HG02642 (cell line): ENCODE results near the gene ZSWIM8.
"Not testable (repeated sequence)": the region's sequence is repeated elsewhere in the genome, so short reads cannot be mapped to it uniquely, and the experiment has no call there.

Experiments
- ATAC-seq: cut with Tn5 transposase; IDR thresholded peaks from one replicate; pipeline ENCODE4 v1.9.1; 2021; ENCODE audit warnings: mild to moderate bottlenecking; ENCODE audit not compliant: unreplicated experiment, poor library complexity

ZSWIM8 gene

GRCh38 chr10:73813333-73813732 is 27.9 kb downstream of the ZSWIM8 start:
- ATAC-seq = no peak

GRCh38 chr10:73814276-73814895 is 29.0 kb downstream of the ZSWIM8 start:
- ATAC-seq = no peak

- ATAC-seq = no peak
Measured at GRCh38 chr10:73814896-73815718, 29.7 kb downstream of the ZSWIM8 start.

GRCh38 chr10:73815719-73816030 is 30.3 kb downstream of the ZSWIM8 start:
- ATAC-seq = no peak

DNA sequence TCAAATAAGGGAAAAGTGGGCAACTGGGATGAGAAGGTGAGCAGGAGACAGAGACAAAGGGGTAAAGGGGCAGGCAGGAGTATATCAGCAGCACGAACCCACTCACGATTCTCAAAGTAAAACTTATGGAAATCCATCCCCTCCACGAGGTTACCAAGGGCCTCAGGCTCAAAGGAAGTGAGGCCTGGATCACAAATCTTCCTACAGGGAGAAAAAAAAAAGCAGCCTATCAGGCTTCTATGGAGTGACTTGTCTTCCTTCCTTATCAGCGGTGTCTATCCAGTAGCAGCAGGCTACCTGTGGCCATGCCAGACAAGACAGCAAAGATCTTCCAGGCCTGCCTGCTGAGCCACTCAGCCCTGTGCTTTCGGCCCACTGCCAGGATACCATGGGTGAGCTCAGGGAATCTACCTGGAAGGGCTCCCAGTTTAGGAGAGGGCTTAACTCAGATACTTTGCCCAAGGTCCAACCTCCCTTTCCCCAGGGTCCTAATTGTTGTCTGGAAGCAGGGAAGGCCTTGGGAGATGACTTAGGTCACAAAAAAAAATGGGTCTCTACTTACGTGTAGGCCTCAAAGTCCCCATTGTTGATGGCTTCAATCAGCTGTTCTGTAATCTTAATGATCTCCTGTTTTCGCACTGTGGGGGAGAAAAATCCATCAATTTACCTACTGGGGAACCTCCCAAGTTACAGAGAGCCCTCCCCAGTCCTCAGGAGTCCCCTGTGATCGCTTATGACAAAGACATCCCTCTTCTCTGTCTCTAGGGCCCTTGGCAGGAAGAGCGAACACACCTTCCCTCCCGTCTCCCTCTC is 31.7 kb downstream of the ZSWIM8 start:
- ATAC-seq = no peak

GRCh38 chr10:73817826-73818225 is 32.4 kb downstream of the ZSWIM8 start:
- ATAC-seq = no peak

- ATAC-seq = no peak
Measured at GRCh38 chr10:73818402-73818801, 33.0 kb downstream of the ZSWIM8 start.

DNA sequence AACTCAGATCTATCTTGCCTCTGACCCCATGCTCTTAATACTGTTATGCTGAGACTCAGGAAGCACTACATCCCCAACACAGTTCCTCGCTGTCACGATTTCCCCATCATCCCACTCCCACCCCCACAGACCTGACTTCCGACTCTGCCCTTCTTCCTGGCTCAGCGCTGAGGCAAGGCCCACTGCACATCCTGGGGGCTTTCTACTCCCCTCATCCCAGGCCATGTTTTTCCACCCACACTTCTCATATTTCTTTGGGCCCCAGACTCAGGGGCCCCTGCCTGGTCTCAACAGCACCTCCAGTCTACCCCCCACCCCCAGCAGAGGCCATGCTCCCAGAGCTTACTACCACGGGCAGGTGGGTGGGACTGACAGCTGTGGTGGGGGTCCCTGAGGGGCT is 33.7 kb downstream of the ZSWIM8 start:
- no peak for ATAC-seq

GRCh38 chr10:73819513-73820093 is 34.2 kb downstream of the ZSWIM8 start:
- ATAC-seq = no peak

GRCh38 chr10:73823391-73823790 is 38.0 kb downstream of the ZSWIM8 start:
- no peak for ATAC-seq

- no peak for ATAC-seq
Measured at GRCh38 chr10:73824146-73824725, 38.8 kb downstream of the ZSWIM8 start.

DNA sequence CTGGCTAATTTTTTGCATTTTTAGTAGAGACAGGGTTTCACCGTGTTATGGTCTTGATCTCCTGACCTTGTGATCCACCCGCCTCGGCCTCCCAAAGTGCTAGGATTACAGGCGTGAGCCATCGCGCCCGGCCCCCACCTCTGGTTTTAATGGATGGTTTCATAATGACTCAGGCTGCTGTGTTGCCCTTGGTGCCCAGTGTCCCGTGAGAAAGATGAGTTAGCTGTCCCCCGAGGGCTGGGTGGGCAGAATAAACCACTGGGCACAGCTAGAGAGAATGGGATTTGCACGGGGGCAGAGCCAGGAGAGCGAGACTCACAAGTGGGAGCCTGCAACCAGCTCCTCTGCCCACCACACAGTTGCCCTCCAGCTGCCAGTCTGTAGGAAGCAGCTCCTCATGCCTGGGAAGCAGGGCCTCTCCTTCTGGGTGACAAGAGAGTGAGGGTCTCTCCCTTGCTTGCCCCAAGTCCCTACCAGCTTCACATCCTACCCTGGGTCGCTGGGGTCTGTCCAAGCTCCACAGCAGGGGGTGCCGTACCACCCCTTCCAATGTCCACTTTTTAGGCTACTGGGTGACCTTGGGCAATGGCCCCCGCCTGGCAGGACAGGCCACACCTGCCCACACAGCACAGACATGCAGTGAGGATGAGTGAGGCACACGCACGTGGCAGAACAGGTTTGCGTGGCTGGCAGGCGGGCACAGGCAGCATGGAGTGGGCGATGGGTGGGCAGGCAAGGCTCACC is 42.1 kb downstream of the ZSWIM8 start:
- ATAC-seq = no peak

- no peak for ATAC-seq
Measured at GRCh38 chr10:73828161-73828560, 42.8 kb downstream of the ZSWIM8 start.

DNA sequence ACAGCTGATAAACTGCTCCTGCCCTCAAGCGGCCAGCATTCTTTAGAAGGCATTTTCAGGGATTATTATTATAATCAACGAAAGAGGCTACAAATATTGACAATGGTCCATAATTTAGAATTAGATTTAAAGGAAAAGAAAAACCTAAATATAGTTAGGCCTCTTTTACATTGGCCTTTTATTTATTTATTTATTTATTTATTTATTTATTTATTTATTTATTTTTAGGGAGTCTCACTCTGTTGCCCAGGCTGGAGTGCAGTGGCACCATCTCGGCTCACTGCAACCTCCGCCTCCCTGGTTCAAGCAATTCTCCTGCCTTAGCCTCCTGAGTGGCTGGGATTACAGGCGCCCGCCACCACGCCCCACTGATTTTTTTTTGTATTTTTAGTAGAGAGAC is 43.7 kb downstream of the ZSWIM8 start:
- ATAC-seq = not testable (repeated sequence)

- ATAC-seq = no peak
Measured at GRCh38 chr10:73836427-73836980, 51.1 kb downstream of the ZSWIM8 start.

DNA sequence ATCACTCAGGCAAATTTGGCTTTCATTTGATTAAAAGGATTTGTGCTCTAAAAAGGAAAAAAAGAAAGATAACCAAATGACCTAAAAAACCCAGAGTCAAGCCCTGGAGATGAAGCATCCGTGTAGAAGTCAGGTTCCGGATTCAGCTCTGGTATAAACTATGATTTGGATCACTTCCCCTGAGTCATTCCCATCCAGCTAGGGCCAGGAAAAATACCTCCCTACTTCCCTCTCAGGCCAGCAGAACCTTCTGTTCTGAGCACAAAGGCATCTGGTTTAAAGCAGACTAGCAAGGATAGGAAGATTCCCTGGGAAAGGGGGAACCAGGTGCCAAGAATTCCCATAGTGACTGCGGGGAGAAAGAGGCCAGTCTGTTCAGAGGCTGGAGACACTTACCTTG is 51.7 kb downstream of the ZSWIM8 start:
- no peak for ATAC-seq

GRCh38 chr10:73838008-73838567 is 52.7 kb downstream of the ZSWIM8 start:
- ATAC-seq = no peak

DNA sequence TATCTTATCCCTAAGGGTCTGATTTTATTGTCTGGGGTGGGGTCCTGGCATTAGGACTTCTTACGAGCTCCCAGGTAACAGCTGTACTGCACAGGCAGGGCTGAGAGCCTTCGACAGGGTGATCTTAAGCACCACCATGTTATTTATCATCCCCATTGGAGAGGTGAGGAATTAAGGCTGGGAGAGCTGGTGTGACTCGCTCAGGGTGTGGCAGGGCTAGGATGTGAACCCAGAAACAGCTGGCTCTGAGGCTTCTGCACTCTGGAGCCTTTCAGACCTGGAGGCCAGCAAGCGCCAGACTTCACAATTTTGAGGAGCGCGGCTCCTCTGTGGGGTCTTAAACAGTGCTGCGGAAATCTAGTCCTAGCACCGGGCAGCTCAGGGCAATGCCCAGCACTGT is 53.4 kb downstream of the ZSWIM8 start:
- ATAC-seq = no peak

GRCh38 chr10:73839276-73839966 is 54.0 kb downstream of the ZSWIM8 start:
- no peak for ATAC-seq
